Measurements from ENCODE around the gene BAIAP2.
"Not testable (repeated sequence)": the region's sequence is repeated elsewhere in the genome, so short reads cannot be mapped to it uniquely, and the experiment has no call there.

The BAIAP2 gene

GRCh38 chr17:81137248-81137647 lies 102.3 kb downstream of the BAIAP2 start:
- Mint-ChIP-seq H3K36me3 (peaks cover 11% of the 10 kb centered on the region), H3K4me1 (peaks cover 12% of the 10 kb centered on the region), H3K9me3 (no peaks in the 10 kb centered on the region), H3K4me3 (no peak overlapping the region), H3K27ac (no peak overlapping the region)
- ATAC-seq: no peak
- no peak for DNase-seq (ENCODE audit: low spot score in 2 of 2)

- peaks cover 11% of the 10 kb centered on the region for H3K36me3 Mint-ChIP-seq
- ATAC-seq: no peak
These were observed 103.1 kb downstream of the BAIAP2 start for GRCh38 chr17:81138083-81138482.

GRCh38 chr17:81138500-81138899 lies 103.5 kb downstream of the BAIAP2 start:
- H3K27ac Mint-ChIP-seq: peak overlapping the region; percentile 64
- ATAC-seq: no peak

More at GRCh38 chr17:81138083-81138482, 103.1 kb downstream of the BAIAP2 start:
- H3K27ac Mint-ChIP-seq: no peak overlapping the region
- no peak overlapping the region for H3K4me3 Mint-ChIP-seq
- DNase-seq (ENCODE audit: low spot score in 2 of 2): no peak
- H3K4me1 Mint-ChIP-seq: peaks cover 12% of the 10 kb centered on the region
- no peaks in the 10 kb centered on the region for H3K9me3 Mint-ChIP-seq

GRCh38 chr17:81139428-81139827 lies 104.5 kb downstream of the BAIAP2 start:
- Mint-ChIP-seq H3K9me3 (no peaks in the 10 kb centered on the region), H3K36me3 (peaks cover 11% of the 10 kb centered on the region), H3K4me3 (no peak overlapping the region), H3K27ac (no peak overlapping the region), H3K4me1 (peaks cover 12% of the 10 kb centered on the region)
- ATAC-seq (no peak), DNase-seq (ENCODE audit: low spot score in 2 of 2) (no peak)

More at GRCh38 chr17:81138500-81138899, 103.5 kb downstream of the BAIAP2 start:
- peaks cover 12% of the 10 kb centered on the region for H3K4me1 Mint-ChIP-seq
- H3K4me3 Mint-ChIP-seq: no peak overlapping the region
- peaks cover 11% of the 10 kb centered on the region for H3K36me3 Mint-ChIP-seq
- no peak for DNase-seq (ENCODE audit: low spot score in 2 of 2)
- H3K9me3 Mint-ChIP-seq: no peaks in the 10 kb centered on the region

GRCh38 chr17:81140018-81140417 lies 105.1 kb downstream of the BAIAP2 start:
- DNase-seq (ENCODE audit: low spot score in 2 of 2) (no peak), ATAC-seq (no peak)
- Mint-ChIP-seq H3K4me1 (peaks cover 12% of the 10 kb centered on the region), H3K27ac (no peak overlapping the region), H3K4me3 (no peak overlapping the region), H3K9me3 (no peaks in the 10 kb centered on the region), H3K36me3 (peaks cover 11% of the 10 kb centered on the region)

- H3K36me3 Mint-ChIP-seq: peaks cover 11% of the 10 kb centered on the region
- peaks cover 12% of the 10 kb centered on the region for H3K4me1 Mint-ChIP-seq
- H3K9me3 Mint-ChIP-seq: no peaks in the 10 kb centered on the region
- DNase-seq (ENCODE audit: low spot score in 2 of 2): no peak
- no peak overlapping the region for H3K4me3 Mint-ChIP-seq
- H3K27ac Mint-ChIP-seq: no peak overlapping the region
- no peak for ATAC-seq
These were observed 105.7 kb downstream of the BAIAP2 start for GRCh38 chr17:81140695-81141094.

- peak overlapping the region; percentile 39 for H3K27ac Mint-ChIP-seq
- H3K4me3 Mint-ChIP-seq: no peak overlapping the region
- H3K4me1 Mint-ChIP-seq: peaks cover 12% of the 10 kb centered on the region
- H3K9me3 Mint-ChIP-seq: no peaks in the 10 kb centered on the region
- DNase-seq (ENCODE audit: low spot score in 2 of 2) (peak; percentile 47 to 67), ATAC-seq (peak; percentile 81)
- H3K36me3 Mint-ChIP-seq: peaks cover 11% of the 10 kb centered on the region
These were observed 107.6 kb downstream of the BAIAP2 start for GRCh38 chr17:81142301-81143199.

GRCh38 chr17:81143200-81143527 lies 108.2 kb downstream of the BAIAP2 start:
- peak; percentile 16 for ATAC-seq
- H3K27ac Mint-ChIP-seq: no peak overlapping the region
- no peak for DNase-seq (ENCODE audit: low spot score in 2 of 2)
- peaks cover 10% of the 10 kb centered on the region for H3K36me3 Mint-ChIP-seq
- no peak overlapping the region for H3K4me3 Mint-ChIP-seq
- peaks cover 10% of the 10 kb centered on the region for H3K4me1 Mint-ChIP-seq
- no peaks in the 10 kb centered on the region for H3K9me3 Mint-ChIP-seq

GRCh38 chr17:81143717-81144422 lies 108.9 kb downstream of the BAIAP2 start:
- H3K4me3 Mint-ChIP-seq: no peak overlapping the region
- ATAC-seq (no peak), DNase-seq (ENCODE audit: low spot score in 2 of 2) (no peak)
- H3K27ac Mint-ChIP-seq: no peak overlapping the region
- peaks cover 3% of the 10 kb centered on the region for H3K4me1 Mint-ChIP-seq
- no peaks in the 10 kb centered on the region for H3K9me3 Mint-ChIP-seq
- H3K36me3 Mint-ChIP-seq: peaks cover 2% of the 10 kb centered on the region

GRCh38 chr17:81144423-81144781 lies 109.5 kb downstream of the BAIAP2 start:
- Mint-ChIP-seq H3K9me3 (no peaks in the 10 kb centered on the region), H3K4me3 (no peak overlapping the region), H3K4me1 (no peaks in the 10 kb centered on the region), H3K27ac (no peak overlapping the region), H3K36me3 (no peaks in the 10 kb centered on the region)
- ATAC-seq: no peak
- DNase-seq (ENCODE audit: low spot score in 2 of 2): no peak

GRCh38 chr17:81146208-81146607 lies 111.3 kb downstream of the BAIAP2 start:
- H3K9me3 Mint-ChIP-seq; H3K36me3 Mint-ChIP-seq; H3K27ac Mint-ChIP-seq; H3K4me3 Mint-ChIP-seq; DNase-seq (ENCODE audit: low spot score in 2 of 2); ATAC-seq; H3K4me1 Mint-ChIP-seq: not testable (repeated sequence)

- Mint-ChIP-seq H3K36me3 (no peaks in the 10 kb centered on the region), H3K4me3 (no peak overlapping the region), H3K9me3 (no peaks in the 10 kb centered on the region), H3K27ac (no peak overlapping the region), H3K4me1 (no peaks in the 10 kb centered on the region)
- no peak for ATAC-seq
- DNase-seq (ENCODE audit: low spot score in 2 of 2): no peak
These were observed 112.8 kb downstream of the BAIAP2 start for GRCh38 chr17:81147701-81148100.

- H3K27ac Mint-ChIP-seq: no peak overlapping the region
- H3K4me3 Mint-ChIP-seq: no peak overlapping the region
- no peaks in the 10 kb centered on the region for H3K36me3 Mint-ChIP-seq
- no peaks in the 10 kb centered on the region for H3K9me3 Mint-ChIP-seq
- DNase-seq (ENCODE audit: low spot score in 2 of 2) (no peak), ATAC-seq (peak; percentile 24)
- H3K4me1 Mint-ChIP-seq: no peaks in the 10 kb centered on the region
These were observed 113.6 kb downstream of the BAIAP2 start for GRCh38 chr17:81148571-81148970.

GRCh38 chr17:81148986-81149533 lies 114.1 kb downstream of the BAIAP2 start:
- ATAC-seq (peak; percentile 38), DNase-seq (ENCODE audit: low spot score in 2 of 2) (no peak)
- Mint-ChIP-seq H3K4me3 (no peak overlapping the region), H3K9me3 (no peaks in the 10 kb centered on the region), H3K36me3 (no peaks in the 10 kb centered on the region), H3K4me1 (no peaks in the 10 kb centered on the region), H3K27ac (no peak overlapping the region)

- Mint-ChIP-seq H3K9me3 (no peaks in the 10 kb centered on the region), H3K4me1 (no peaks in the 10 kb centered on the region), H3K4me3 (no peak overlapping the region), H3K27ac (no peak overlapping the region), H3K36me3 (no peaks in the 10 kb centered on the region)
- no peak for DNase-seq (ENCODE audit: low spot score in 2 of 2)
- ATAC-seq: no peak
These were observed 115.6 kb downstream of the BAIAP2 start for GRCh38 chr17:81150377-81151077.

Data from stimulated activated effector memory CD8-positive, alpha-beta T cell treated with anti-CD3 and anti-CD28 coated beads, Interleukin-12 subunit alpha, Interleukin-12 subunit beta, amount 100 ng/mL, for 72 hours (primary cell).